ENCODE data around the gene ATF1. TPM values are rescaled to one million over a fixed set of nuclear protein-coding genes. Genes with fewer than 3 reads are reported as not detected.

ATF1 gene
- total RNA-seq (2022; extraction: Qiagen RNA extraction) = 37.5 to 44.0 TPM (median 40.3 TPM) in 5 replicates

DNA sequence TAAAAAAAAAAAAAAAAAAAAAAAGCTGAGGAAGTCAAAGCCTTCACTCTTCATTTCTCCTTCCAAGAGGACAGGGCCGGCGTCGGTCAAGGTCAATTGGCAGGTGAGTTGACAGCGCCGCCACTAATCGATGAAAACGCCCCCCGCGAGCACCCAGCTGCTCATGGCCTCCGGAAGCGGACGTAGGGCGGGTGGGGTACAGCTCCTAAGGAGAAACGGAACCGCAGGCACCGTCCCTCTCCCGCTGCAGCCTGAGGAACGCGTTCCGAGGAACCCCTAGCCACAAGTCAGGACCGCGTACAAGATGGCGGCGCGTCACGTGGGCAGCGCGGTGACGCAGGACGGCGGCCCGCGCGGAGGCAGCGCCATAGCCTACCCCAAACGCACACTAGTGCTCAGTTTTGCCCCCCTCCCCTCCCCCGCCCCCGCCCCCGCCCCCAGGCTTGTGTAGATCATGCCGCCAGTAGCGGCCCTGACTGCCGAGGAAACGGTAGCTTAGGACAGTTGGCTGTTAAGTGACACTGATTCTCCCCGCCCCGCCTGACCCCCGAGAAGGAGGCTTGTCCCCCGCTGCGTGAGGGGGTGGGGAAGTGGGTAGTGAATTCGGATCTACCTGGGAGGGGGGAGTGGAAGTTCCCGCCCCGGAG is at the start of gene ATF1:
TSS of gene ATF1 (plus strand) at position 463 of the 647 bp plus-strand sequence. CDS start 16,045 bp downstream, outside the sequence.

DNA sequence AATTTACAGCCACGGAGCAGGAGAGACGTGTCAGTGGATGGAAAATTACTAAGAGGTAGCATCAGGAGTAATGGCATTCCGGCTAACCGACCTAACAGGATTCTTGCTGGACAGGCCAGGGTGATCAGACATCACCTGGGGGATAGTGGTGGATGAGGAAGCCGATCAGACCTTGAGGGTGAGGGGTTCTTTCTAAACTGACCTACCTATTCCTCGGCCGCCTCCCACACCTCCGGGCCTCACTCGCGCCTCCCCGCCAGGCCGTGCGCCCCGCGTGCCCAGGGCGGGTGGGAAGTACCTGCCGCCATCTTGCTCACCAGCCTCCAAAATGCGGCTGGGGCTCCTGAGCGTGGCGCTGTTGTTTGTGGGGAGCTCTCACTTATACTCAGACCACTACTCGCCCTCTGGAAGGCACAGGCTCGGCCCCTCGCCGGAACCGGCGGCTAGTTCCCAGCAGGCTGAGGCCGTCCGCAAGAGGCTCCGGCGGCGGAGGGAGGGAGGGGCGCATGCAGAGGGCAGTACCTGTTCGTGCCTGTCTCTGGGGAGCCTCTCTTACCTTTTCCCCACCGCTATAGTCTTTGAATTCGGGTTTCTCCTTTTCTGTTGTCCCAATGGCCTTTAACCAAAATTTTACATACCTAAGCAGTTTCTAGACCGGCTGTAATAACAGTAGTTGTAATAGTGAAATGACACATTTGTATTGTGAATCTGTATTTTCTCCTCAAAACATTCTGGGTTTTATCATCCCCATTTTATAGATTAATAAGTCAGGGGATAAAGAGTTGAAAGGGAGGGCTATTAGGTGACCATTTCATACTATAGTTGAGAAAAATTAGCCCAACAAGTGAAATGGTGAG is 79.0 kb downstream of the ATF1 start, which contains the start of gene TMPRSS12:
TSS of gene TMPRSS12 (plus strand) at position 290 of the 857 bp plus-strand sequence. CDS start at position 329, 39 bp downstream.

Other genes with a start within 250 kb of the ATF1 start
- gene TMPRSS12, start 78.8 kb downstream of the ATF1 start, total RNA-seq (2022; extraction: Qiagen RNA extraction) = not detected in 5 replicates
- not detected in 5 replicates for gene HIGD1C, start 188.4 kb downstream of the ATF1 start, total RNA-seq (2022; extraction: Qiagen RNA extraction)